DND-41 (cell line): Measurements from ENCODE around the gene SMARCA4.

Source experiments
- CTCF ChIP-seq: IDR thresholded peaks from 2 replicates; pipeline ENCODE4 v1.5.1; 2012; ENCODE audit warnings: borderline replicate concordance, low read length, moderate library complexity, mild to moderate bottlenecking; ENCODE audit not compliant: poor library complexity, severe bottlenecking; ENCODE audit errors: extremely low read depth
- EZH2 ChIP-seq: IDR thresholded peaks from 3 replicates; pipeline ENCODE4 v1.6.1; 2012; ENCODE audit warnings: borderline replicate concordance, low read depth, mild to moderate bottlenecking, moderate library complexity, low read length, inconsistent platforms; ENCODE audit not compliant: severe bottlenecking

GRCh38 chr19:10988380-10988779, 27.6 kb downstream of the SMARCA4 start:
- TF ChIP-seq CTCF (no peak), EZH2 (no peak)
